ENCODE results near the gene MRM2.

GRCh38 chr7:2202361-2202761 is 39.6 kb downstream of the MRM2 start:
- TF ChIP-seq RAD21 (conservative IDR thresholded peaks at IDR 0.05), result no peak
- no peak for TF ChIP-seq TAF1 (IDR thresholded peaks at IDR 0.05; ENCODE audit: low read depth)
- no peak for TF ChIP-seq CTCF (IDR thresholded peaks at IDR 0.05; ENCODE audit: poor library complexity, severe bottlenecking)
- no peak for TF ChIP-seq MXI1 (conservative IDR thresholded peaks at IDR 0.05; ENCODE audit: poor library complexity, severe bottlenecking)
- no peak for TF ChIP-seq EZH2 (IDR thresholded peaks at IDR 0.05; ENCODE audit: borderline replicate concordance, insufficient read depth, low read length, poor library complexity, severe bottlenecking)
- TF ChIP-seq REST (IDR thresholded peaks at IDR 0.05; ENCODE audit: borderline replicate concordance), result no peak
- no peak for TF ChIP-seq EP300 (conservative IDR thresholded peaks at IDR 0.05; ENCODE audit: poor library complexity, severe bottlenecking)
- no peak for TF ChIP-seq POLR2AphosphoS5 (IDR thresholded peaks at IDR 0.05)
- TF ChIP-seq SMC3 (conservative IDR thresholded peaks at IDR 0.05; ENCODE audit: poor library complexity), result no peak
